Osteoblast (primary cell): Measurements from ENCODE around the gene NOC2L. TPM values are rescaled to one million over a fixed set of nuclear protein-coding genes. Genes with fewer than 3 reads are reported as not detected.

Source experiments
- DNase-seq: peaks from one replicate; pipeline ENCODE4 v3.0.0; 2011; ENCODE audit warnings: low spot score, mixed read lengths; ENCODE audit not compliant: insufficient read length; ENCODE audit errors: missing footprints
- H2AFZ ChIP-seq: 2 replicates; pipeline ENCODE4 v1.6.0; 2011; ENCODE audit warnings: mild to moderate bottlenecking, low read length
- H3K27ac ChIP-seq: 2 replicates; pipeline ENCODE4 v1.5.1; 2011; ENCODE audit warnings: mild to moderate bottlenecking, low read depth, low read length, moderate library complexity
- H3K27me3 ChIP-seq: 2 replicates; pipeline ENCODE4 v1.6.0; 2012; ENCODE audit warnings: mild to moderate bottlenecking, control low read depth, inconsistent platforms, low read length, moderate library complexity; ENCODE audit not compliant: insufficient read depth
- H3K36me3 ChIP-seq: 2 replicates; pipeline ENCODE4 v1.5.1; 2011; ENCODE audit warnings: mild to moderate bottlenecking, low read length, control low read depth, moderate library complexity; ENCODE audit not compliant: insufficient read depth
- H3K4me1 ChIP-seq: 2 replicates; pipeline ENCODE4 v1.5.1; 2011; ENCODE audit warnings: mild to moderate bottlenecking, low read length, control low read depth, moderate library complexity; ENCODE audit not compliant: insufficient read depth
- H3K4me2 ChIP-seq: 2 replicates; pipeline ENCODE4 v1.6.0; 2011; ENCODE audit warnings: mild to moderate bottlenecking, low read length; ENCODE audit not compliant: insufficient read depth
- H3K4me3 ChIP-seq: fragments of 200-600 bp; sonication (generic); 3 replicates; pipeline ENCODE4 v1.5.1; 2012; ENCODE audit warnings: mild to moderate bottlenecking, low read length, inconsistent platforms; ENCODE audit not compliant: insufficient read depth
- H3K79me2 ChIP-seq: 2 replicates; pipeline ENCODE4 v1.6.0; 2012; ENCODE audit warnings: mild to moderate bottlenecking, low read length, control low read depth, inconsistent platforms; ENCODE audit not compliant: insufficient read depth
- H3K9me3 ChIP-seq: 2 replicates; pipeline ENCODE4 v1.5.1; 2011; ENCODE audit warnings: low read depth, low read length, control low read depth
- H4K20me1 ChIP-seq: 2 replicates; pipeline ENCODE4 v1.6.0; 2012; ENCODE audit warnings: mild to moderate bottlenecking, low read length, control low read depth; ENCODE audit not compliant: insufficient read depth
- CTCF ChIP-seq: IDR thresholded peaks from 2 replicates; pipeline ENCODE4 v1.5.1; 2011; ENCODE audit warnings: mild to moderate bottlenecking, low read depth, low read length, moderate library complexity; ENCODE audit errors: extremely low read depth
- total RNA-seq: library from RNA; depleted of rRNA; stranded (reverse); fragments of >200 nt; gene quantifications from 2 replicates; pipeline ENCODE4 v1.2.3, GENCODE V29; 2012

NOC2L gene
- total RNA-seq, 1 donor, result 47.8 TPM

- H3K27me3 ChIP-seq, result peaks cover 48% of the 10 kb centered on the region
- peak overlapping the region; percentile 32 for H3K4me2 ChIP-seq
- H3K79me2 ChIP-seq, result no peaks in the 10 kb centered on the region
- H4K20me1 ChIP-seq, result no peaks in the 10 kb centered on the region
- H3K36me3 ChIP-seq, result no peaks in the 10 kb centered on the region
- no peak for TF ChIP-seq CTCF
- peak overlapping the region; percentile 60 for H3K4me3 ChIP-seq
- peaks cover 4% of the 10 kb centered on the region for H3K4me1 ChIP-seq
- no peak overlapping the region for H3K27ac ChIP-seq
- DNase-seq, result peak; percentile 90
- H2AFZ ChIP-seq, result no peak overlapping the region
- no peaks in the 10 kb centered on the region for H3K9me3 ChIP-seq
Measured at GRCh38 chr1:998995-999724, 40.1 kb upstream of the NOC2L start.

GRCh38 chr1:998745-998994, 39.6 kb upstream of the NOC2L start:
- no peak for DNase-seq
- peak overlapping the region; percentile 32 for H3K4me2 ChIP-seq
- TF ChIP-seq CTCF, result no peak
- no peaks in the 10 kb centered on the region for H3K79me2 ChIP-seq
- H3K36me3 ChIP-seq, result no peaks in the 10 kb centered on the region
- peaks cover 48% of the 10 kb centered on the region for H3K27me3 ChIP-seq
- peaks cover 4% of the 10 kb centered on the region for H3K4me1 ChIP-seq
- no peaks in the 10 kb centered on the region for H3K9me3 ChIP-seq
- no peak overlapping the region for H3K27ac ChIP-seq
- H3K4me3 ChIP-seq, result peak overlapping the region; percentile 60
- no peak overlapping the region for H2AFZ ChIP-seq
- H4K20me1 ChIP-seq, result no peaks in the 10 kb centered on the region

GRCh38 chr1:997993-998744, 39.1 kb upstream of the NOC2L start:
- peaks cover 48% of the 10 kb centered on the region for H3K27me3 ChIP-seq
- H3K36me3 ChIP-seq, result no peaks in the 10 kb centered on the region
- no peak overlapping the region for H3K27ac ChIP-seq
- TF ChIP-seq CTCF, result no peak
- no peak overlapping the region for H3K4me3 ChIP-seq
- no peaks in the 10 kb centered on the region for H3K9me3 ChIP-seq
- H3K4me1 ChIP-seq, result peaks cover 4% of the 10 kb centered on the region
- H2AFZ ChIP-seq, result no peak overlapping the region
- H3K4me2 ChIP-seq, result no peak overlapping the region
- H3K79me2 ChIP-seq, result no peaks in the 10 kb centered on the region
- DNase-seq, result peak; percentile 80
- no peaks in the 10 kb centered on the region for H4K20me1 ChIP-seq

GRCh38 chr1:997713-997992, 38.6 kb upstream of the NOC2L start:
- H3K4me1 ChIP-seq, result peaks cover 4% of the 10 kb centered on the region
- H3K4me2 ChIP-seq, result no peak overlapping the region
- H4K20me1 ChIP-seq, result no peaks in the 10 kb centered on the region
- H2AFZ ChIP-seq, result no peak overlapping the region
- H3K79me2 ChIP-seq, result no peaks in the 10 kb centered on the region
- H3K9me3 ChIP-seq, result no peaks in the 10 kb centered on the region
- H3K36me3 ChIP-seq, result no peaks in the 10 kb centered on the region
- no peak overlapping the region for H3K27ac ChIP-seq
- H3K4me3 ChIP-seq, result no peak overlapping the region
- no peak for TF ChIP-seq CTCF
- H3K27me3 ChIP-seq, result peaks cover 48% of the 10 kb centered on the region
- no peak for DNase-seq
